T-cell (primary cell): ENCODE measurements around the gene PRKCI. TPM values are rescaled to one million over a fixed set of nuclear protein-coding genes. Genes with fewer than 3 reads are reported as not detected.

ENCODE experiments used
- ATAC-seq, 4 experiments: fragments of 200-7000 bp in 3 of 4; fragments of 150-1000 bp in 1 of 4; cut with Tn5 transposase; replicated peaks in 1 of 4; 1 replicate in 3 of 4; 2 replicates in 1 of 4; pipeline ENCODE4 v1.10.0; 2021; ENCODE audit warnings: moderate library complexity in 3 of 4, mild to moderate bottlenecking in 2 of 4, moderate number of reproducible peaks in 1 of 4
- CTCF ChIA-PET, 2 donors: fragments of 300-600 bp; sonication (Branson Sonifier 250); formaldehyde crosslinking; loops; one replicate each; lab custom pipeline; 2022; ENCODE audit warnings: antibody characterized with exemption in 2 of 2; lab: Charles Lee
- POLR2A ChIA-PET, 2 donors: fragments of 300-600 bp; sonication (Branson Sonifier 250); formaldehyde crosslinking; loops; one replicate each; lab custom pipeline; 2022; ENCODE audit warnings: antibody characterized with exemption in 2 of 2; lab: Charles Lee
- DNase-seq, 35 experiments: peaks; one replicate each; pipeline versions ENCODE4 v3.0.0 to v3.0.0-alpha.2; 2013 to 2023
- H3K27ac ChIP-seq: one replicate; pipeline ENCODE4 v1.5.1; 2013; ENCODE audit warnings: low read length
- H3K27me3 ChIP-seq, 2 experiments: replicated peaks in 1 of 2; 1 replicate in 1 of 2; 2 replicates in 1 of 2; pipeline versions ENCODE4 v1.6.1 to v1.7.0; 2013; ENCODE audit warnings: low read length in 1 of 2, mixed read lengths in 1 of 2; ENCODE audit not compliant: control insufficient read depth in 2 of 2, insufficient read depth in 2 of 2; ENCODE audit errors: extremely low read depth in 1 of 2
- H3K36me3 ChIP-seq, 2 donors: 1 replicate in 1 of 2; 2 replicates in 1 of 2; pipeline versions ENCODE4 v1.6.1 to v1.7.0; 2013; ENCODE audit warnings: low read length in 1 of 2; ENCODE audit not compliant: control insufficient read depth in 2 of 2, insufficient read depth in 1 of 2; ENCODE audit errors: extremely low read depth in 1 of 2
- H3K4me1 ChIP-seq, 2 experiments: 1 replicate in 1 of 2; 2 replicates in 1 of 2; pipeline versions ENCODE4 v1.6.1 to v1.7.0; 2013; ENCODE audit warnings: low read length in 2 of 2, mixed read lengths in 1 of 2; ENCODE audit not compliant: insufficient read depth in 2 of 2, control insufficient read depth in 1 of 2; ENCODE audit errors: extremely low read depth in 1 of 2
- H3K4me3 ChIP-seq, 2 donors: 1 replicate in 1 of 2; 2 replicates in 1 of 2; pipeline versions ENCODE4 v1.5.1 to v1.7.0; 2013; ENCODE audit warnings: mild to moderate bottlenecking in 2 of 2, low read length in 1 of 2, moderate library complexity in 1 of 2; ENCODE audit not compliant: control insufficient read depth in 1 of 2; ENCODE audit errors: extremely low read depth in 1 of 2
- H3K9me3 ChIP-seq: 2 replicates; pipeline ENCODE4 v1.7.0; 2013
- H3K27ac Mint-ChIP-seq, 2 donors: one replicate each; pipeline ENCODE4 v1.8.0; 2020 to 2021; ENCODE audit warnings: mild to moderate bottlenecking in 2 of 2, mixed read lengths in 2 of 2
- H3K27me3 Mint-ChIP-seq, 2 donors: one replicate each; pipeline ENCODE4 v1.8.0; 2021 to 2022; ENCODE audit warnings: mixed read lengths in 2 of 2
- H3K36me3 Mint-ChIP-seq: one replicate; pipeline ENCODE4 v1.8.0; 2021; ENCODE audit warnings: mixed read lengths
- H3K4me1 Mint-ChIP-seq, 3 donors: one replicate each; pipeline ENCODE4 v1.8.0; 2020 to 2022; ENCODE audit warnings: mixed read lengths in 3 of 3, mild to moderate bottlenecking in 1 of 3
- H3K4me3 Mint-ChIP-seq, 3 donors: one replicate each; pipeline ENCODE4 v1.8.0; 2020 to 2022; ENCODE audit warnings: mild to moderate bottlenecking in 3 of 3, mixed read lengths in 3 of 3, moderate library complexity in 3 of 3
- H3K9me3 Mint-ChIP-seq, 3 donors: one replicate each; pipeline ENCODE4 v1.8.0; 2020 to 2022; ENCODE audit warnings: mixed read lengths in 3 of 3
- WGBS: methylation state at CpG from one replicate; pipeline ENCODE4 v1.1.5; 2013; ENCODE audit warnings: missing lambda C conversion rate; ENCODE audit not compliant: insufficient coverage; 5-methylcytosine and 5-hydroxymethylcytosine counted together
- total RNA-seq, 35 experiments: library from RNA in 6 of 35; stranded (reverse) in 6 of 35; fragments of 120-200 nt in 1 of 35; gene quantifications; one replicate each; pipeline versions ENCODE4 v1.2.1 to v1.2.4 and lab custom pipeline; 2013 to 2026

The PRKCI gene
- total RNA-seq, 5 donors from 2014 or later (not counting 1 experiment from before 2014, with no cell fraction given): 17.1 to 26.3 (median 23.9) TPM

DNA sequence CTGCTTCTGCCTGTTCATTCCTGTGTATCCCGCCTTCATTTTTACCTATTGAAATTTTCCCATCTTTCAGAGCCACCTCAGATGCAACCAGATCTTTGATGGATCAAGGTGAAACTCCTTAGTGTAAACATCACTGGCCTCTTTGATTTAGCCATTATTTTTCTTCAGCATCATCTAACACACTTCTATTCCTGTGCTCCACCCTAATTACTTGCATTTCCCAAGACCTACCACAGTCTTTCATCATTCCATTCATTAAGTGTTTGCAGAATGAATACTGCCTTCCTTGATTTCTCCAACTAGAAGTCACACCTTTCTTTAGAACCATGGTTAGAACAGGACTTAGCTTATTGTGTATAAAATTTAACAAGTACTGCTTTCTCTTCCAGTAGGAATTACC is 79.8 kb downstream of the PRKCI start:
- peaks cover 0 to 6% of the 10 kb centered on the region in 2 donors for H3K36me3 ChIP-seq
- no peak overlapping the region for H3K4me3 Mint-ChIP-seq
- no peak overlapping the region for H3K27ac Mint-ChIP-seq
- no peak for DNase-seq
- H3K9me3 Mint-ChIP-seq: no peaks in the 10 kb centered on the region
- WGBS: no CpG with 5 or more reads among the region's 1 CpG
- H3K4me1 ChIP-seq: no peaks in the 10 kb centered on the region
- H3K27me3 ChIP-seq: no peaks in the 10 kb centered on the region
- H3K27me3 Mint-ChIP-seq: no peaks in the 10 kb centered on the region
- H3K27ac ChIP-seq: no peak overlapping the region
- H3K9me3 ChIP-seq: no peaks in the 10 kb centered on the region
- H3K4me1 Mint-ChIP-seq: no peaks in the 10 kb centered on the region
- POLR2A ChIA-PET: no interaction called here
- no peak for ATAC-seq
- H3K36me3 Mint-ChIP-seq: peaks cover 15% of the 10 kb centered on the region
- CTCF ChIA-PET: interaction anchor here in 1 of 2 donors (0.7 kb wide), 1 partner anchor 57 kb away, joined by 3 read pairs; no protein-coding TSS in a partner anchor
- no peak overlapping the region for H3K4me3 ChIP-seq

GRCh38 chr3:170306015-170306414 is 83.8 kb downstream of the PRKCI start:
- ChIA-PET POLR2A (no interaction called here), CTCF (no interaction called here)
- no peaks in the 10 kb centered on the region for H3K4me1 Mint-ChIP-seq
- no peak overlapping the region for H3K4me3 ChIP-seq
- no peaks in the 10 kb centered on the region for H3K9me3 ChIP-seq
- no peaks in the 10 kb centered on the region for H3K4me1 ChIP-seq
- no peaks in the 10 kb centered on the region for H3K27me3 Mint-ChIP-seq
- H3K9me3 Mint-ChIP-seq: no peaks in the 10 kb centered on the region
- no CpG with 5 or more reads among the region's 2 CpGs for WGBS
- no peaks in the 10 kb centered on the region for H3K27me3 ChIP-seq
- no peaks in the 10 kb centered on the region for H3K36me3 ChIP-seq
- H3K4me3 Mint-ChIP-seq: no peak overlapping the region
- no peak overlapping the region for H3K27ac ChIP-seq
- DNase-seq (no peak), ATAC-seq (no peak)
- H3K36me3 Mint-ChIP-seq: peaks cover 7% of the 10 kb centered on the region
- no peak overlapping the region for H3K27ac Mint-ChIP-seq

DNA sequence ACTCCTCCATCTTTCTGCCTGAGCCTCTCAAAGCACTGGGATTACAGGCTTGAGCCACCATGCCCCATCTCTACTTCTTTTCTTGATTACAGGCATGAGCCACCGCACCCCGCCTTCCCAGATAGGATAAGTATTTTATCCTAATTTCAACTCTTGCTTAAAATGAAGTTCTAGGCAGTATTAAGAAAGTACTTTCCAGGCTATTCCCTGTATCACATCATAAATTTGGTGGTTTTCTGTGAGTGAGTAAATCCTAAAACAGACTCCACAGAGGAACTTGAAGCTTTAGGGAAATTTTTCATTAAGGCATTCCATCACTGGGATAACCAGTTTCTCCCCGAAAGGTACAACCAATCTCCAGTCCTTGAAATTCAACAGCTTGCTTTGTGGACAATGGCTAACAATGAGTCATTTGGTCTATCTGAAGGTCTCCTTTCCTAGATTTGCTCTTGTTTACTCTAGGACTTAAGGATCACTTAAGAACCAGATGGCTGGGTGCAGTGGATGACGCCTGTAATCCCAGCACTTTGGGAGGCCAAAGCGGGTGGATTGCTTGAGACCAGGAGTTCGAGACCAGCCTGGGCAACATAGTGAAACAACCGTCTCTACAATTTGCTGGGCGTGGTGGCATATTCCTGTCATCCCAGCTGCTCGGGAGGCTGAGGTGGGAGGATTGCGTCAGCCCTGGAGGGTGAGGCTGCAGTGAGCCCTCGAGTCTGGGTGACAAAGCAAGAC is 85.6 kb downstream of the PRKCI start:
- no peak overlapping the region for H3K27ac Mint-ChIP-seq
- no peak overlapping the region for H3K4me3 Mint-ChIP-seq
- H3K36me3 Mint-ChIP-seq: peaks cover 3% of the 10 kb centered on the region
- Histone ChIP-seq H3K4me1 (no peaks in the 10 kb centered on the region), H3K27me3 (no peaks in the 10 kb centered on the region), H3K9me3 (no peaks in the 10 kb centered on the region), H3K36me3 (no peaks in the 10 kb centered on the region), H3K27ac (no peak overlapping the region), H3K4me3 (no peak overlapping the region)
- DNase-seq (no peak), ATAC-seq (no peak)
- no peaks in the 10 kb centered on the region for H3K9me3 Mint-ChIP-seq
- H3K4me1 Mint-ChIP-seq: no peaks in the 10 kb centered on the region
- no peaks in the 10 kb centered on the region for H3K27me3 Mint-ChIP-seq
- WGBS: 94% methylated on average over 3 of the region's 11 CpGs
- ChIA-PET POLR2A (interaction anchor here in 1 of 2 donors (0.6 kb wide), 1 partner anchor 177 kb away, joined by 9 read pairs; no protein-coding TSS in a partner anchor), CTCF (interaction anchor here in 1 of 2 donors (0.5 to 0.8 kb wide), 3 partner anchors 55 to 440 kb away, joined by 3 to 5 read pairs (median 4); no protein-coding TSS in a partner anchor)

GRCh38 chr3:170309046-170309445 is 86.8 kb downstream of the PRKCI start:
- Mint-ChIP-seq H3K27me3 (no peaks in the 10 kb centered on the region), H3K27ac (no peak overlapping the region)
- CTCF ChIA-PET: interaction anchor here (0.6 to 1.4 kb wide), 16 partner anchors 10 to 1007 kb away, joined by 3 to 10 read pairs (median 5); partner anchors contain the start of gene CLDN11 (in 1 of the 2)

DNA sequence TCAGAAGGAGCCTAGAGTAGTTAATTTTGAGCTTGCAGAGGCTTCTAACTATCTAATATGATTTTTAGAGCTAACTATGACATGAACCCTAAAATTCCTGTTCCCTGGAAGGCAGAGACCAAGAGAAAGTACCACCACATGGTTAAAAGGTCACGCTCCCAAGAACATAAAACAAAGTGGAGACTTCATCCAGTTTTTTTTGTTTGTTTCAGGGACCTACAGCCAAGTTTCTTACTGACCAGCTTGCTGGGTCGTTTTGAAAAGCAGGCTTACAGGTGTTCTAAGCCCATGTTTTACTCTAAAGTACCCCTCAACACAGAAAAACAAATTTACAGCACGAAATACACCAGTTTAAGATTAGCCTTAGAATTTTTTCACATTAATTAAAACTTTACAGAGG is 95.7 kb downstream of the PRKCI start:
- Histone ChIP-seq H3K27me3 (no peaks in the 10 kb centered on the region), H3K4me1 (no peaks in the 10 kb centered on the region), H3K4me3 (no peak overlapping the region), H3K9me3 (no peaks in the 10 kb centered on the region), H3K27ac (no peak overlapping the region), H3K36me3 (no peaks in the 10 kb centered on the region)
- Mint-ChIP-seq H3K36me3 (no peaks in the 10 kb centered on the region), H3K27me3 (no peaks in the 10 kb centered on the region), H3K9me3 (no peaks in the 10 kb centered on the region), H3K27ac (no peak overlapping the region), H3K4me3 (no peak overlapping the region), H3K4me1 (no peaks in the 10 kb centered on the region)
- no peak for DNase-seq
- ChIA-PET POLR2A (interaction anchor here (0.6 to 0.7 kb wide), 3 partner anchors 9 to 686 kb away, joined by 3 to 7 read pairs (median 3); no protein-coding TSS in a partner anchor), CTCF (interaction anchor here (0.6 to 1.1 kb wide), 3 partner anchors 16 to 94 kb away, joined by 3 to 4 read pairs (median 3); no protein-coding TSS in a partner anchor)
- WGBS: 100% methylated on average over 1 of the region's 3 CpGs
- ATAC-seq: no peak

More at GRCh38 chr3:170309046-170309445, 86.8 kb downstream of the PRKCI start:
- POLR2A ChIA-PET: interaction anchor here in 1 of 2 donors (0.7 kb wide), 1 partner anchor 9 kb away, joined by 7 read pairs; no protein-coding TSS in a partner anchor
- Histone ChIP-seq H3K27ac (no peak overlapping the region), H3K27me3 (no peaks in the 10 kb centered on the region), H3K9me3 (no peaks in the 10 kb centered on the region), H3K4me3 (no peak overlapping the region), H3K4me1 (no peaks in the 10 kb centered on the region), H3K36me3 (no peaks in the 10 kb centered on the region)
- Mint-ChIP-seq H3K36me3 (no peaks in the 10 kb centered on the region), H3K9me3 (no peaks in the 10 kb centered on the region), H3K4me3 (no peak overlapping the region), H3K4me1 (no peaks in the 10 kb centered on the region)
- DNase-seq: no peak
- WGBS: no CpG with 5 or more reads among the region's 1 CpG
- ATAC-seq: no peak

GRCh38 chr3:170320461-170321121 is 98.4 kb downstream of the PRKCI start:
- no peak overlapping the region for H3K4me3 Mint-ChIP-seq
- Histone ChIP-seq H3K4me1 (no peaks in the 10 kb centered on the region), H3K9me3 (no peaks in the 10 kb centered on the region), H3K4me3 (no peak overlapping the region), H3K27ac (no peak overlapping the region), H3K36me3 (no peaks in the 10 kb centered on the region), H3K27me3 (no peaks in the 10 kb centered on the region)
- no peaks in the 10 kb centered on the region for H3K36me3 Mint-ChIP-seq
- no peak for DNase-seq
- ChIA-PET POLR2A (interaction anchor here in 1 of 2 donors (1.0 kb wide), 1 partner anchor 35 kb away, joined by 4 read pairs; no protein-coding TSS in a partner anchor), CTCF (interaction anchor here (0.5 to 0.9 kb wide), 3 partner anchors 8 to 95 kb away, joined by 3 to 4 read pairs (median 3); no protein-coding TSS in a partner anchor)
- ATAC-seq: no peak
- no peaks in the 10 kb centered on the region for H3K9me3 Mint-ChIP-seq
- no peak overlapping the region for H3K27ac Mint-ChIP-seq
- peaks cover 0 to 3% of the 10 kb centered on the region in 2 donors for H3K27me3 Mint-ChIP-seq
- H3K4me1 Mint-ChIP-seq: no peaks in the 10 kb centered on the region
- 94% methylated on average over 2 of the region's 7 CpGs for WGBS
